NCI-H2029 treated with DMSO at 0.1 percent for 48 hours (cell line): ENCODE measurements around the gene B3GNT4.
"Not testable (repeated sequence)": the region's sequence is repeated elsewhere in the genome, so short reads cannot be mapped to it uniquely, and the experiment has no call there.

ENCODE experiments used
- DNase-seq: peaks from one replicate; lab custom pipeline; 2025; lab: John Stamatoyannopoulos, UW

B3GNT4 gene

DNA sequence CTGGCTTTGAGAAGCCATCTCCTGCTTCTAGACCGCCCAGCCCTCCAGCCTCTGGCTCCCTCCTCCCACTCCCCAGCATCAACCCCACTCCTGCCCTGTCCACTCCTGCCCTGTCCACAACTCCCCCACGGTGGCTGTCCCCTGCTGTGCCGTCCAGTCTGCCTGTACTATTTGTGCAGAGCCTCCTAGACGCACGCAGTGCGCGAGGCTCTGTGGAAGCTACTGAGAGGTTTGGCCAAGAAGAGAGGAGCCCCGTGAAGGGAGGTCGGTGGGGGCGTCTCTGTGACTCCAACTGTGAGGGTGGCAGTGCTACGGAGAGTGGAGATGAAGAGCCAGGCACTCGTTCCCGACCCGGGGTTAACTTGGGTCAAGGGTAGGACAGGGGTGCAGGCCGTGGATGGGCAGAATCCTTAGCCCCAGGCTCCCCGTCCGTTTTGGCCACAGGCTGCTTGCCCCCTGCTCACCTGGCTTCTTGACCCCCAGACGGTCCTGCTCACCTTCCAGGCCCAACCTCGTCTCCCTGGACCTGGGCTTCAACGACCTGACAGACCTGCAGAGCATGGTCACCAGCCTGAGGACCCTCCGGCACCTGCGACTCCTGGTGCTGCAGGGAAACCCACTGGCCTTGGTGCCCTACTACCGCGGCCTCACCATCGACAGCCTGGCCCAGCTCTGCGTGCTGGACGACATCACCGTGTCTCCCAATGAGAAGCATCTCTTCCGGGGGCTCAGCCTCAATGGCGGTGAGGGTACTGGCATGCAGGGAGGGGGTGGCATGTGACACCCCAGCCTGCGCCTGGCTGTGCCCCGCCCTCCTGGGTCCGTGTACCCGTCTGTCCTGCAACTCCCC is 13.7 kb upstream of the B3GNT4 start:
- no peak for DNase-seq

DNA sequence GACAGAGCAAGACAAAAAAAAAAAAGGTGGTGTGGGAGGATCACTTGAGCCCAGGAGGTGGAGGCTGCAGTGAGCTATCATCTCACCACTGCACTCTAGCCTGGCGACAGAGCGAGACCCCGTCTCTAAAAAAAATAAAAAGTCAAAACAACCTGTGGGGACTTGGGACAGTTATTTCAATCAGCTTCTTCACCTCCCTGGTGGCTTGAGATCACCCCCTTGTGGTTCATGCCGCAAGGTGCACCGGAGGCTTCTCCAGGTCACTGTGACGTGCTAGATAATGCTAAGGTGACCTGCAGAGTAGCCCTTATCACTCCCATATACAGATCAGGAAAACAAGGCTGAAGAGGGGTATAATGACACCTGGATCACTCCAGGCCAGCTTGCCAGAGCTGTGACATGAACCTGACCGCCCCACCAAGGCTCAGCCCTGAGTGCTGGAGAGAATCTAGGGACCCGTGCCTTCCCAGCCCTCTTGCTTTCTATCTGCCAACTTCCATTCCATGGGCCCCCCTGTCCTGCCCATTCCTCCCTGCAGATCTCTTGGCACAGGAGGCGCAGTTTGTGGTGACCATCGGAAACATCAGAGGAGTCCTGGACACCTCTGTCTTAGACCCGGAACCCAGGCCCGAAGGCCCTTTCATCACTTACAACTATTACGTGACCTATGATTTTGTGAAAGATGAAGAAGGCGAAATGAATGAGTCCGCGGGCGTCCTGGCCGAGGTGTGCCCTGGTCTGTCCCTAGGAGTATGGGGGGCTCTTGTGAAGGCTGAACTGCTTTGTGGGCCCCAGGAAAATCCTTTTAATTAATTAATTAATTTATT is 12.5 kb upstream of the B3GNT4 start:
- peak; percentile 14 for DNase-seq

DNA sequence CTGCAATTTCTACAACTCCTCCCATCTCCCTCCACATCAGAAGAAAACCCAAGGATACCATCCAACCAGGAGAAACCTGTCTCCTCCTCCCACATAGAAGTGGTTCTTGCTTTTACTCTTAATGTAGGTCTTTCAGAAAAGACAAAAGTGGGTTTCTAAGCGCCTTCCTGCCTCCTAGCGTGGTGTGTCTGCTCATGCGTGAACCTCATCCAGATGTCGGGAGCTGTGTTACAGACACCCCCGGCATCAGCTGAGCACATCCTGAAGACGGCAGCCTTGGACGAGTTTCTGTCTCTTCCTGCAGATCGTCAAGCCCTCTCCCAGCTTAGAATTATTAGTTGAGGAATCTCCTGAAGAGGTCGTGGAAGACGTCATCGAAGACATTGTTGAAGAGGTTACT is 11.1 kb upstream of the B3GNT4 start:
- no peak for DNase-seq

DNA sequence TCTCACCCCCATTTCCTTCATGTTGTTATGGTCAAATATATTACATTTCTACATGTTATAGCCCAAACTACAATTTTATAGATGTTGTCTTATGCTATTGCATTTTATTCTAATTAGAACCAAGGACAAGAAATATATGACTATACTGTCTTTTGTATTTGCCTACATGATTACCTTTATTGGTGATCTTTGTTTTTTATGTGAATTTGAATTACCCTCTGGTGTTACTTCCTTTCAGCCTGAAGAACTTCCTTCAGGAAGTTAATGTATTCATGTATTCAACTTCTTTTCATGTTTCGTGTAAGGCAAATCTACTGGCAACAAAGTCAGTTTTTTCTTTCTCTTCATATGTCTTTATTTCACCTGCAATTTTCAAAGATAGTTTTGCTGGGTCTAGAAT is 8.7 kb upstream of the B3GNT4 start:
- no peak for DNase-seq

DNA sequence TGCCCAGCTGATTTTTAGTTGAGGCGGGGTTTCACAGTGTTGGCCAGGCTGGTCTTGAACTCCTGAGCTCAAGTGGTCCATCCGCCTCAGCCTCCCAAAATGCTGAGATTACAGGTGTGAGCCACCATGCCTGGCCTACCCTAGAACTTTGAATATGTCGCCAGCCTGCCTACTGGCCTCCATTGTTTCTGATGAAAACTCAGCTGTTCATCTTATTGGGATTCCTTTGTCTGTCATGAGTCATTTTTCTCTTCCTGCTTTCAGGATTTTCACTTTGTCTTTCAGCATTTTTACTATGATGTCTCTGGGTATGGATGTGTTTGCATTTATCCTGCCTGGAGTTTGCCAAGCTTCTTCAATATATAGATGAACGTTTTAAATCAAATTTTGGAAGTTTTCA is 8.1 kb upstream of the B3GNT4 start:
- DNase-seq = no peak

DNA sequence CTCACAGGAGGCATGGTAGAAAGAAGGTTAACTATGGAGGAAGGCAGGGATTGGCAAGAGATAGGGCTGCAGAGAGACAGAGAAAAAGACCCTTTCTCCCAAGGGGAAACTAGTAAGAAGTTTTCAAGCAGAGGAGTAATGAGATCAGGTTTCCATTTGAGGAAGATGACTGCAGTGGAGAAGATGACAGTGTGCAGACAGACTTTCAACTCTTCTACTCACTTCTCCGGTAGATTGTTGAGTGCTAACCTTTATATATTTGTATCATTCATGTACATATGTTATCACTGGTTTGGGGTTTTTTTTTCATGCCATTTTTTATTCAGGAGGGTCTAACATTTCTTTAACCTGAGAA is 5.9 kb upstream of the B3GNT4 start:
- no peak for DNase-seq

DNA sequence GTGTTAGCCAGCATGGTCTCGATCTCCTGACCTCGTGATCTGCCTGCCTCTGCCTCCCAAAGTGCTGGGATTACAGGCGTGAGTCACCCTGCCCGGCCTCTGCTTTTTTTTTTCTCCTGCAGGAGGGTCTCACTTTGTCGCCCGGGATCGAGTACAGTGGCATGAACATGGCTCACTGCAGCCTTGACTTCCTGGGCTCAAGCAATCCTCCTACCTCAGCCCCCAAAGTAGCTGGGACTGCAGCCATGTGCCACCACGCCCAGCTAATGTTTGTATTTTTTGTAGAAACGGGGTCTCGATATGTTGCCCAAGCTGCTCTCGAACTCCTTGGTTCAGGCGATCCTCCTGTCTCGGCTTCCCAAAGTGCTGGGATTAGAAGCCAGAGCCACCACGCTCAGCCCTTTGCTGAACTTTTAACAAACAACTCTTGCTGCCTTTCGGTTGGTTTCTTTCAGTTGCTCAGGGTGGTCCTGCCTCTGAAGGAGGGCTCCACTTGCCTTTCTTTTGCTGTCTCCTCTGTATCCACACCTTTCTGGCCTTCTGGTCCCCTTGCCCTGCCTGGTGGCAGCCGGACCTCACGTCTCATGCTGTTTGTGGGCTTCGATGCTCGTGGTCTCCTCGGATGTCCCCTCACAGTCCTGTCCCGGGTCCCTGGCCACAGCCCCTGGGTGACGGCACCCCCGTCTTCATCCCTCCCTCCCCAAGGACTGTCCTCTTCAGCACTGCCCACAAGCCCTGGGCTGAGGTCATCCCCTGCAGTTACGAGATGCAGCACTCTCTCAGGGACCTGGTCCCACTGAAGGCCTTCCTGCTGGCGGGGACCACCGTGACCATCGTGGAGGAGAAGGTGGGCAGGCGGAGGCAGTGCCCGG is 3.8 kb upstream of the B3GNT4 start:
- no peak for DNase-seq

DNA sequence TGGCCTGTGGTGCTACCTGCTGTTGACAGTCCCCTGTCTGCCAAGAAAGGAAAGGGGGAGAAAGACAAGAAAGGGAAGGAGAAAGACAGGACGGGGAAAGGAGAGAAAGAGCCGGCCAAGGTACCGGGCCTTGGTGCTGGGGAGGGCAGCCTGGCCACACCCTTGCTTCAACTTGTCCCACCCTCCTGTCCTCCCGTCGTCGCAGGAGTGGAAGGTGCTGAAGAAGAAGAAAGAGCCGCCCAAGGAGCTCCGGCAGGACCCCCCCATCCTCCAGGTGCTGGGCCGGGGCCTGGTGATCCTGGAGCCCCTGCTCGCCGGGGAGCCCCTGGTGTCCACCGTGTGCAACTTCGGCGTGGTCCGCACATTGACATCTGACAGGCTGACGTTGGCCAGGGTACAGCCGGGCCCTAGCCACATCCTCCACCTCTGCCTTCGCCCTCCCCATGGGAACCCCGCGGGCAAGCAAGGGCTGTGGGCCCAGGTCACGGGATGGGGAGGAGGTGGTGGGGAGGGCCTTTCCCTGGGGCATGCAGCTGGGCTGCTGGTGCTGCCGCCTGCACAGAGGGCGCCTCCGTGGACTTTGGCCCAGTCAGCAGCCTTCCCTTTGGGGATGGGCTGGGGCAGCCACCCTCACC is 2.9 kb upstream of the B3GNT4 start:
- no peak for DNase-seq

DNA sequence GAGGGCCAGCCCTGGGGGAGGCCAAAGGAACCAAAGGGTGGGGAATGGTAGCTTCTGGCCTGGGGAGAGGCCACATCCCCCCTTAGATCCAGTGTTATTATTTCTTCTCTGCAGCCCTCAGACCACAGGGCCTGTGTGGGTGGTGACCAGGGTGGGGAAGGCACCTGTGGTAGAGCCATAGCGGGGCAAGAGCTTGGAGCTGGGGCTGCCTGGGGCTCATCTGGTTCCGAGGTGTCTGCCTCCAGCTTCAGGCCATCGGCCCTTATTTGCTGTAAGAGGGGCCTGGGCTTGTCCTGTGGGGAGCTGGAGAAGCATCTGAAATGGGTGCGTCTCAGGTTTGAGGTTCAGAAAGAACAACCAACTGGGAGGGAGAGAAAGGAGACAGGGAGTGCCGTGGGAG is 2.1 kb upstream of the B3GNT4 start:
- DNase-seq = no peak

DNA sequence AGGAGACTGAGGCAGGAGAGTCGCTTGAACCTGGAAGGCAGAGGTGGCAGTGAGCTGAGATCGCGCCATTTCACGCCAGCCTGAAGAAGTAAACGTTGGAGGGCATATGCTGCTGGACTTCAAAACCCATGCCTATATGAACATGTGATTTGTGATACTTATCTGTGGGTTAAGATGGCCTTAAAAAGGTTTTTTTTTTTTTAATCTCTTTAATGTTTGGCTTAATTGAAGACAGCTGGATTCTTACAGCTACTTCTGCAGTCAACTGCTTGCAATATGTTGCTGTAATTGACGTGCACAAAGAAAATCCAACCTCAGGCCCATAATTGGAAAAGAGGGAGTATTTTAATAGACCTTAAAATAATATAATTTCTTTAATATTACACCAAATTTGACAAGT is 1.5 kb upstream of the B3GNT4 start:
- DNase-seq = no peak

DNA sequence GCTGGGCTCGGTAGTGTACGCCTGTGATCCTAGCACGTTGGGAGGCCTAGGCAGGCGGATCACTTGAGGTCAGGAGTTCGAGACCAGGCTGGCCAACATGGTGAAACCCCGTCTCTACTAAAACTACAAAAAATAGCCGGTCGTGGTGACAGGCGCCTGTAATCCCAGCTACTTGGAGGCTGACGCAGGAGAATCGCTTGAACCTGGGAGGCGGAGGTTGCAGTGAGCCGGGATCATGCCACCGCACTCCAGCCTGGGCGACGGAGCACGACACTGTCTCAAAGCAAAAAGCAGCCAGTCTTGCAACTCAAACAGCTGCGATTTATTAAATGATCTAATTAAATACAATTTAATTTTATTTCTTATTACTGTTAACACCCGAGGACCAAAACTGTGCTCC is 698 bp upstream of the B3GNT4 start:
- not testable (repeated sequence) for DNase-seq

DNA sequence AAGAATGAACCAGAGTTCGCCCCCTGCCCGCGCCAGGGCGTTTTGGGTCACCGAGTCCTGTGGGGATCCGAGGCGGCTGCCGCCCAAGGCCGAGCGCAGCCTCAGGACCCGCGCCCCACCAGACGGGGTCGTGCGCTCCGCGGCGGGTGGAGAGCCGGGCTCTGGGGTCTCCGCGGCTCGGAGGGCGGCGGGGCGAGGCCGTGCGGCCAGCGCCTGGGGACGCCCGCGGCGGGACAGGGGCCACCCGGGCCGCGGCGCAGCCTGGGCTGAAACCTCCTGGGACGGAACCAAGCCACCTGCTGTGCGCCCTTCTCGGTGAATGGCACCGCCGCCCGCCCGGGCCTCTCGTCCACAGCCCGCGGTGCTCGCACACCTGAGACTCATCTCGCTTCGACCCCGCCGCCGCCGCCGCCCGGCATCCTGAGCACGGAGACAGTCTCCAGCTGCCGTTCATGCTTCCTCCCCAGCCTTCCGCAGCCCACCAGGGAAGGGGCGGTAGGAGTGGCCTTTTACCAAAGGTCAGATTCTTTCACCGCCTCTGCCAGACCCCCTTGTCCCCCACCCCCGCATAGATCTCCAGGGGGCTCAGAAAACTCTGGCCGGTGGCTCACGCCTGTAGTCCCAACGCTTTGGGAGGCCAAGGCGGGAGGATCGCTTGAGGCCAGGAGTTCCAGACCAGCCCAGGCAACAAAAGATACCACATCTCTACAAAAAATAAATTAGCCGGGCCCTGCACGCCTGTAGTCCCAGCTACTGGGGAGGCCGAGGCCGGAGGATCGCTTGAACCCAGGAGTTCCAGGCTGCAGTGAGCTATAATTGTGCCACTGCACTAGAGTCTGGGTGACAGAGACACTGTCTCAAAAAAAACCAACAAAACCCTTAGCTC is 901 bp downstream of the B3GNT4 start:
- DNase-seq = no peak

DNA sequence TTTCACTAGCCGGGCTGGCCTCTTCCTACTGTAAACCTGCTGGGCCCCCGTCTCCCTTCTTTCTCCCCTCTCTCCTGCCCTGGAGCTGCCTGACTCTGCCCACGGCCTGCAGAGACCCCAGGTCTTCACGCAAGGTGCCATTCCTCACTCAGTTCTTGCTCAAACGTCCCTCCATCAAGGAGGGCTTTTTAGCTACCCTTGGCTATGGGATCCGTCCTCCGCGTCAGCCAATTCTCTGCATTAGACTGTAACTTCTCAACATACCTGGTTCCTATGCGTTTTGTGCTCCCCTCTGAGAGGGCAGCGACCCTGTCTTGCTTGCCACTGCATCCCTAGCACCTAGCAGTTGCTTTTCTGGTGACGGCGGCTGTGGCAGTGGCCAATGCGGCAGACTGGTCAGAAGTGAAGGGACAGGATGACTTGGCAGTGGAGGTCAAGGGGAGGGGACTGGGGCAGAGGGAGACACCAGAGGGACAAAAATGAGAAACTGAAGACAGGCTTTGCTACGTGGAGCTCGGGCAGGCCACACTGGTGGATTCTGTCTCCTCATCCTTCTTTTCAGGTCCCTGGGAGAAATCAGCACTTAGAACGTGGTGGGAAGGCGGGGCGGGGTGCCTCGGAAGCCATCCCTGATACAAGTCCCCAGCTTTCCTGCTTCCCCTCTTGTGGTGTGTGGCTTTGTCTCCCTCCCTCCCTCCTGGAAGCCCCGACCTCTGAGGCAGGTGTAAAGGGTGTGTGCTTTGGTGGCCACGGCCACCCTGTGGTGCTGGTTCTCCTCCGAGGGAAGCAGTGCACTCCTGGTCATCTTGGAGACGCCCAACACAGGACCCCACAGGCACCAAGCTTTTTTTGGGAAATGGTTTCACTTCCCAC is 1.8 kb downstream of the B3GNT4 start:
- DNase-seq = no peak

DNA sequence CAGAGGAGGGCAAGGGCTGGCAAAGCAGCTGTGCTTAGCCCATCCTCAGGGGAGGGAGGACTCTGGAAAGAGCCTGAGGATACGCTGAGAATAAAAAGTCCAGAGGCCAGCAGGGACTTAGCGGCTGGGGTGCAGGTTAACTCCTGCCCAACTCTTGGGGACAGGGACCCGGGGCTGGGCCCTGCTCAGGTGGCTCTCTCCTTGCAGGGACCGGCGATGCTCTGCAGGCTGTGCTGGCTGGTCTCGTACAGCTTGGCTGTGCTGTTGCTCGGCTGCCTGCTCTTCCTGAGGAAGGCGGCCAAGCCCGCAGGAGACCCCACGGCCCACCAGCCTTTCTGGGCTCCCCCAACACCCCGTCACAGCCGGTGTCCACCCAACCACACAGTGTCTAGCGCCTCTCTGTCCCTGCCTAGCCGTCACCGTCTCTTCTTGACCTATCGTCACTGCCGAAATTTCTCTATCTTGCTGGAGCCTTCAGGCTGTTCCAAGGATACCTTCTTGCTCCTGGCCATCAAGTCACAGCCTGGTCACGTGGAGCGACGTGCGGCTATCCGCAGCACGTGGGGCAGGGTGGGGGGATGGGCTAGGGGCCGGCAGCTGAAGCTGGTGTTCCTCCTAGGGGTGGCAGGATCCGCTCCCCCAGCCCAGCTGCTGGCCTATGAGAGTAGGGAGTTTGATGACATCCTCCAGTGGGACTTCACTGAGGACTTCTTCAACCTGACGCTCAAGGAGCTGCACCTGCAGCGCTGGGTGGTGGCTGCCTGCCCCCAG is 2.8 kb downstream of the B3GNT4 start:
- DNase-seq = no peak

DNA sequence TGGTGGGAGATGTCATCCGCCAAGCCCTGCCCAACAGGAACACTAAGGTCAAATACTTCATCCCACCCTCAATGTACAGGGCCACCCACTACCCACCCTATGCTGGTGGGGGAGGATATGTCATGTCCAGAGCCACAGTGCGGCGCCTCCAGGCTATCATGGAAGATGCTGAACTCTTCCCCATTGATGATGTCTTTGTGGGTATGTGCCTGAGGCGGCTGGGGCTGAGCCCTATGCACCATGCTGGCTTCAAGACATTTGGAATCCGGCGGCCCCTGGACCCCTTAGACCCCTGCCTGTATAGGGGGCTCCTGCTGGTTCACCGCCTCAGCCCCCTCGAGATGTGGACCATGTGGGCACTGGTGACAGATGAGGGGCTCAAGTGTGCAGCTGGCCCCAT is 3.5 kb downstream of the B3GNT4 start:
- no peak for DNase-seq

DNA sequence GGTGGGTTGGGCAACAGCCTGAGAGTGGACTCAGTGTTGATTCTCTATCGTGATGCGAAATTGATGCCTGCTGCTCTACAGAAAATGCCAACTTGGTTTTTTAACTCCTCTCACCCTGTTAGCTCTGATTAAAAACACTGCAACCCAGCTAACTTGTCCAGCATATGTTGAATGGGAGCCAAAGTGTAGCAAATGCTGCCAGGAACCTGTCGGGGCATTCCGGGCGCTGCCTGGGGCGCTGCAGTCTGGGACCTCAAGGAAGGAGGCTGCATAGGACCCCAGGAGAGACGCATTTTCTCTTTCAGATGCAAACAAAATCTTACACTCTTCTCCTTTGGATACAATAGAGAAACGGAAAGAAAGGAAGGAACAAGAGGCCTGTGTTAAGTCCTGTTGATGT is 3.9 kb downstream of the B3GNT4 start:
- DNase-seq = no peak

DNA sequence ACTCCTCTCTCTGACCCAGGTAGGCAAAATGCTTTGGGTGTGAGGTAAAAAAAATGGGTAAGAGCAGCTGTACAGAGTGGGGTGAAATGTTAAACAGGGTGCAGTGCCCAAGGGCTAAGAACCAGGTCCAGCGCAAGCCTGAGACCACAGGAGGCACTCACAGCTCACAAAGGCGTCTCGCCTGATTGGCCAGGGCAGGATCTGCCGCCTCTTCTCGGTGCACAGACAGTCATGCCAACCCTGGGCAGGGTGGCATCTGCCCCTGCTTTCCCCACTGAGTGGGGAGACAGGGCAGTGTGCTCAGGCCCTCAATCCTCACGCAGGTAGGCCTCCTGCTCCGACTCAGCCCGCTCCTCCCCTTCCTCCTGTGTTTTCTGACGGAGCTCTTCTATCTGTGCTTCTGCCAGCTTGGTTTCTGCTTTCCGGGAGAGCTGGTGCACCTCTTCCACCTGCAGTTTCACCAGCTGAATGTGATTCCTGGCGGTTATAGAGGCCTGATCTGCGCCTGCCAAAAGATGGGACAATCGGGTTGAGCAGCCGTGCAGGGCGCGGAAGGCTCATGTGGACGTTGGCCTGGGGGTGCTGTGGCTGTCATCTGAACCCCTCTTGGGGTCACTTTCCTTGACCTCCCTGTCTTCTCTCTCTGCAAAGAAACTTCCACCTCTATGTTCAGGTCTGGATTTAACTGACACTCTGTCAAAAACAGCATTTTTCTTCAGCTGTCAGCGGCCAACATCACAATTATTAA is 4.7 kb downstream of the B3GNT4 start:
- DNase-seq = no peak

DNA sequence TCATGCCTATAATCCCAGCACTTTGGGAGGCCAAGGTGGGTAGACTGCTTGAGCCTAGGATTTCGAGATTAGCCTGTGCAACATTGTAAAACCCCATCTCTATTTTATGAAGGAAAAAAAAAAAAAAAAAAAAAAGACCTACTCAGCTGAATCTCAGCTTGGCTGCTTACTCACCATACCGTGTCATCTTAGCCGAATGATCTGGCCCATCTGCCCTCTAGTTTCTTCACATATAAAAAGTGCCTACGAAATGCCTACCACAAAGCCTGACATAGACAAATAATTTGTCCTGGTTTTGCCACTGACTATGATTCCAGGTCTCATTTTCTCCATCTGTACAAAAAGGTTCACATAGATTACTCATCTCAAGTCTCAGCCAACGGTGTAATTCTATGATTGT is 12.3 kb downstream of the B3GNT4 start:
- DNase-seq = no peak

DNA sequence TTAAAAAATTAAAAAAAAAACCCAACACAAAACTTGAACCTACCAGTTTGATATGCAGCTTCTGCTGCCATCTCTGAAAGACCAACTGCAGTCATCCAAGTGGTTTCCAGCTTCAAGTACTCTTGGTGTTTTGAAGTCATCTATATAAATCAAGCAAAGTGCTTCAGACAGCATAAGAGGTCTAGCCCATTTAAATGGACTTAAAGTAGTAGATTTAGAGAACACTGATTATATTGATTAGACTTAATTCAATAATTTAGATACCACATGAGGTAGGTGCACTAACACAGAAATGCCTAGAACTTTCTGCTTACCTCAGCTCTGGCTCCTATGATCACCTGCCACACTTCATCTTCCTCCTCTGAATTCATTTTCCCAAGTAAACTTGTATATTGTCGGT is 12.9 kb downstream of the B3GNT4 start:
- no peak for DNase-seq
